NCI-H2081 treated with DMSO at 0.1 percent for 48 hours (cell line): ENCODE data around the gene EVC.

ENCODE experiments used
- DNase-seq: peaks from one replicate; lab custom pipeline; 2025; lab: John Stamatoyannopoulos, UW

EVC gene

DNA sequence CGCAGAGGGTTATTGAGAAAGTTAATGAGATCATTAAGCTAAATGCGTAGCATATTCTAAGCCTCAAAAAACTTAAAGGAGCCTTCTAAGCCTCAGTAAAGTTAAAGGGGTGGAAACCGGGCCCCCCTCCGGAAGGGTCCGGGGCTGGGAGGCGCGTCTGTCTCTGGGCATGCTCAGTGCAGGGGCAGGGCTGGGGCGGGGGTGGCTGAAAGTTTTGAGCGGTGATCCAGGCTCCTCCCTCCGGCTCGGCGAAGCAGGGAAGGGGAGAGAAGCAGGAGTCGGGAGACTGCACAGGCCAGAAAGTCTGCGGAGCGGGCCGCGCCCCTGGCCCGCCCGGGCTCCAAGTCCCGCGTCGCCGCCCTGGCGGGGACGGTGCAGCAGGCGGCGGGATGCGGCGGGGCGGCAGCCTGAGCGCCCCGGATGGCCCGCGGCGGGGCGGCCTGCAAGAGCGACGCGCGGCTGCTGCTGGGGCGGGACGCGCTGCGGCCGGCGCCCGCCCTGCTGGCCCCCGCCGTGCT lies at the start of gene EVC:
TSS of gene EVC (plus strand) at position 241 of the 518 bp plus-strand sequence. CDS start at position 421, 180 bp downstream.
- DNase-seq = no peak

DNA sequence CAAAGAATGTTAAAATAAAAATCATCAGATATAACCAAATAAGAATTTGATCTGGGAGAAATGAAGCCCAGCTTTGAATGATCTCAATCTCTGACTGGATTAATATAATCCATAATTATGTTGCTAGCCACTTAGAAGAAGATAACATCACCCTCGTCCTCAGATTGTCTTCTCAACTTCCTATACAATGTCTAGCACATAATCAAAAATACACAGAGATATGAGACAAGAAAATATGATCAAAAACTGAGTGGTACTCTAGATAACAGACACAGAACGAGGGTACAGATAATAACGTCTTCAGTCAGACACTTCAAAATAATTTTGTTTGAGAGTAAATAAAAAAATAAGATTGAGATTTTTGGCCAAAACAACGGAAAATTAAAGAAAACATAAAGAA lies 49.8 kb upstream of the EVC start:
- DNase-seq = no peak

DNA sequence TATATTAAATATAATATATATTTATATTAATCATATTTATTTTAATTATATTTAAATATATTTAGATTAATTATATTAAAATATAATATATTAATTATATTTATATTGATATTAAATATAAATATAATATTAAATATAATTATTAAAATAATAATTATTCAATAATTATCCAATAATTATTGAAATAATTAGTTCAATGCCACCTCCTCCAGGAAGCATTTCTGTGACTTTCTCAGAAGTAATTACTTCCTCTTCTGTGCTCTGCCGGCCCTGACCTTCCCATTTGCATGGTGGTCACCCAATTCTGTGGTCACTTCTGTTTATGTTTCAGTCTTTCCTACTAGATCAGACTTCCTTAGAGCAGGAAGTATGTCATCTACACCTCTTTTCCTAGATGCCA lies 48.4 kb upstream of the EVC start:
- DNase-seq = no peak

DNA sequence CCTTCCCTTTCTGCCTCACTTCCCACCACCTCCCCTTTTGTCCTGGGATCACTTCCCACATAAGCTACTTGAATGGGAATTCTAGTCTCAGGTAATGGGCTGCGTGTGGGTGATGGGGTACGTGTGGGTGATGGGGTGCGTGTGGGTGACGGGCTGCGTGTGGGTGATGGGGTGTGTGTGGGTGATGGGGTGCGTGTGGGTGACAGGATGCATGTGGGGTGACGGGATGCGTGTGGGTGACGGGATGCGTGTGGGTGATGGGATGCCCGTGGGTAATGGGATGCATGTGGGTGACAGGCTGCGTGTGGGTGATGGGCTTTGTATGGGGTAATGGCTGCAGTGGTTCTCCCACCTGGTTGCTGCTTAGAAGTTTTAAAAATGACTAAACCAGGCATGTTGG lies 46.2 kb upstream of the EVC start:
- DNase-seq = no peak

DNA sequence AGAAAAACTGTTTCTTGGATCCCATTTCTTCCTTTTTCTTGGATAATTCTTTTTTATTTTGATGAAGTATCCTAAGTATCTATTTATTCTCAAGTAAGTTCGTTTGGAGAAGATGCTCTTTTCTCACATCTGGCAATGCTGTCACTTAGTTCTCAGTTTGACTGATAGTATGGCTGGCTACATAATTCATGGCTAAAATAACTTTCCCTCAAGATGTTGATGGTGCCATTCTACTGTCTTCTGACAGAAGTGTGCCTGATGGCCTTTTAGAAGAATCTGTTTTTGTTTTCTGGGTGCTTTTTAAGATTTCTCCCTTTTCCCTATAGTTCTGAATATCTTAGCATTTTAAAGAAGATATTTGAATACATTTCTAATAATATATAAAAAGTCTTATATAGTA lies 44.3 kb upstream of the EVC start:
- no peak for DNase-seq

DNA sequence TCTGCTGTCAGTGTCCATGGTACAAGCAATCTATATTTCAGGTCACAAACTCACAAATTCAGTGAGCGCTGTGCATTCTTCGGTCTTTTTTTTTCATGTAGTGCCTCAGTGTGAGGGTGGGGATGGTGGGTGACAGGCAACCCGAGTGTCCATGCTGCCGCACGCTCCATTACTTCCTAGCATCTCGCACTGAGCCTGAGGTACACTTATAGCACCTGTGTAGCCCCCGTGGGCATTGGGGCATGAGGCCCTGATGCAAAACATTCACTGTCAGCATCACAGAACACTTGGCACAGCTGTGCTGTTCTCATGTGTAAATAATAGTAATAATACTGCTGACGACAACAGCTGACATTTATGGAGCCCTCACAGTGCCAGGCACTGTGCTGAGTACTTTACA lies 34.2 kb upstream of the EVC start:
- DNase-seq = no peak

DNA sequence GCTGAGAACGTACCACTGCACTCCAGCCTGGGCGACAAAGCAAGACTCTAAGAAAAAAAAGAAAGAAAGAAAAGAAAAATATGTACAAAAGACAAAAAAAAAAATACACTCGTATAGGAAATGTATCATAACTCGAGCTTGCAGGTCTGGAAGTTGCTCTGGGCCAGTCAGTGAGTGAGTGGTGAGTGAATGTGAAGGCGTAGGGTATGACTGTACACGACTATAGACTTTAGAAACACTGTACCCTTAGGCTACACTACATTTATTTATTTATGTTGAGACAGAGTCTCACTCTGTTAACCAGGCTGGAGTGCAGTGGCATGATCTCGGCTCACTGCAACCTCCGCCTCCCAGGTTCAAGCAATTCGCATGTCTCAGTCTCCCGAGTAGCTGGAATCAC lies 32.0 kb upstream of the EVC start:
- DNase-seq = no peak

DNA sequence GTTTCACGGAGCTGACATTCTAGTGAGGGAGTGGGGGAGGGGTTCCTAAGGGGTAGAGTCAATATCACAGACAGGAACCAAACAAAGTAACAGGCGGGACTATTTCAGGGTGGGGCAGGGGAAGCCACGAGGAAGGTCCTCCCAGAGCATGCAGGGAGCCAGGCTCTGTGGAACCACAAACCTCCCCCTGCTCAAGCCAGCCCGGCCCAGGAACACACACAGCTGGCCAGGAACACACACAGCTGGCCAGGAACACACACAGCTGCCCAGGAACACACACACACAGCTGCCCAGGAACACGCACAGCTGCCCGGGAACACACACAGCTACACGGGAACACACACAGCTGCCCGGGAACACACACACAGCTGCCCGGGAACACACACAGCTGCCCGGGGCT lies 27.4 kb upstream of the EVC start:
- DNase-seq = no peak

DNA sequence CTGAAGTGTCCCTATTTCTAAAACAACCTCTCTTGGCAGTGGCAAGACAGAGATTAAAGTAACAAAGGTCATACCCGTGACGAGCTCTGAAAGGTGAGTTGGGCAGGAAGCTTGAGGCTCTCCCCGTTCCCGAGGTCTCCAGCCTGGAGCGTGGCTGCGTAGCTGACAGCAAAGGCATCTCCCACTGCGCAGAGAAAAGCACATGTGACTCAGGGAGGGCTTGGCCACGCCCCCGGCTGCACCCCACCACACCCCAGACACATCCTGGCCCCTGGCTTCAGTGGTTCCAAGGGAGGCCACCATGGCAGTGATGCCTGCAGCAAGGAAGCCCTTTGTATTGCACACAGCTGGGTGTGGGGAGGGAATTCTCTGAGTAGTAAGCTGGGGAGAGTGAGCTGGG lies 25.7 kb upstream of the EVC start:
- no peak for DNase-seq

DNA sequence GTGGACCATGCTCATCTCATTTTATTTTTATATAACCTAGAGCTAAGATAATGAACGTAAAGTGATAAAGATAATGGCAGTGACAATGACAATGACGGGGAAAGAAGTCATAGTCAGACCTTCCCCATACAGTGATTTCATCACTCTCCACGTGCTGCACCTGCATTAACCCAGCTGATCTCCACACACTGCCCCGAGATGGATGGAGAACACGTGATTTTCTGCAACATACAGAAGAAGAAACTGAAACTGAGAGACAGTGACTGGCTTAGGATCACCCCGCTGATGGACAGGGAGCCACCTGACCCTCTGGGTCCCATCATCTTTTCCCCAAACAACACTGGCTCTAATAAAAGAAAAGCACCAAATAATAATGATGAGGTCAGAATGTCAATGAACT lies 24.7 kb upstream of the EVC start:
- DNase-seq = no peak

DNA sequence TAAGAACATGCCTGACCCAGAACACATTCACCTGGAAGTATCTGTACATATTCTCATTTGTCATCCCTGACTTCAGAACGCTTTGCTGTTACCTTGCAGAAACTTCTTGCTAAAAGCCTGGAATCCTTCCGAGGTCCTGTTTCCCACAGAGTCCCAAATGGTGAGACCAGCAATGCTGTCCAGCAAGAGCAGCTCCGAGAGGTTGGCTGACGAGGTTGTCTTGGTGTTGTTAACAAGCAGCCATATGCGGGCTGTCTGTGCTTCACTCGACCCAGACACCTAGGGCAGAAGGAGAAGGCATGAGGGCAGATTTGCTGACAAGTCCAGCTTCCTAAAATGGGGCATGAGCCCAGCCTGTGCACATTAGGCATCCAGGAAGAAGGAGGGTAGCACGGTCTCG lies 21.9 kb upstream of the EVC start:
- no peak for DNase-seq

DNA sequence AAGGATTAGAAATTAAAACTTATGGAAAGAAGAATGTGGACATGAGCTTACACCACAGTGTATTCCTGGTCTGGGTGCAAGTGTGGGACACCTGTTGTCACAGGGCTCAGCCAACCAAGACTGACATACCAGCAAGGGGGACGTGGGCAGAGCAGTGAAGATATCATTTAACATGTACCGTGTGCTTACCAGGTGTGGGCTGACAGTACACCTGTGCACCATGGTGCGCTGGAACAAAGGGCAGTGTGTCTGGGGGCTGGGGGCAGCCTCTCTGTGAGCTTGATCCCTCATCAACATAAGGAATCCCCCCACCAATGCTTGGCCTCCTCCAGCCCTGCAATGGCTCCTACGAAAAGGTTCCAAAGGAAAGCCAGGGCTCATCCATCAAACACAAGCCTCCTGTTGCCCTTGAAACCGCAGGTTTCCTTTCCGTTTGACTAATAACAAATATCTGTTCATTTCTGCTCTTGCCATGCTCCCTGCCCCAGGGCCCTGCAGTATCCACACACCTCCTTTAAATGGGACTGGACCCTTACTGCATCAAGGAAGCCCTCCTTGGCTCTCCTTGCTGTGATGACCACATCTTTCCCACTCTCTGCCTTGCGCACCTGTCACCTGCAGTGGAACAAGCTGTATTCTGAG lies 19.4 kb upstream of the EVC start:
- DNase-seq = no peak

DNA sequence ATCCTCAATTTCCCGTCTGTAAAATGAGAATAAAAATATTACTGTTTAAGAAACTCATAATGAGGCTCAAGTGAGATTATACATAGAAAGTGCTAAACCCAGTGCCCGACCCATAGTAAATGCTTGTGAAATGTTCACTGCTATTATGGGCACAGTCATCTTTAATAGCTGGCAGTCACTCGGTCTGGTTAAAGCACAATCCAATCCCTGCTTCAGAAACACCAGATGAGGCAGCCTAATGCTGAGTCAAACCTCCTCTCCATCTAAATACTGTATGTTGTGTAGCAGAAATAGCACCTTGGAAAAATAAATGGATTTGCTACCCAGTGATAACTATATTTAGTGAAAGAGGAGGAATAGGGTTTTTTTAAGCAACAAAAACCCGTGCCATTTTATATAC lies 17.1 kb upstream of the EVC start:
- DNase-seq = no peak

DNA sequence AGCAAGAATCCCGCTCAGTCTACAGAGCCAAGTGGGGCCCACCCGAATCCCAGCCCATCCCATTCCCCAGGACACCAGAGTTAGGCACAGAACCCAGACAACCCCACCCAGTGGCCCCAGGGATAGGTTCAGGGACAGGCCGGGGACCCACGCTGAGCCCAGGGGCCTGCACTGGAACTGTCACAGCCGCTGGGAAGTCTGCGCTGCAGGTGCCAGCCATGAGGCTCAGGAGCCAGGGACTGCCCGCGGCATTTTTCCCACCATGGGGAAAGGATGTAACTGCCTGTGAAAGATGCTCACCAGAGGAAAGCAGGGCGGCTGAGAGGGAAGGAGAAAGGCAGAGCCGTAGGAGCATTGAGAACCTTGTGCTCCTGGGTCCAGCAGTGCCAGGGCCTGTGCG lies 14.7 kb upstream of the EVC start:
- DNase-seq = no peak

DNA sequence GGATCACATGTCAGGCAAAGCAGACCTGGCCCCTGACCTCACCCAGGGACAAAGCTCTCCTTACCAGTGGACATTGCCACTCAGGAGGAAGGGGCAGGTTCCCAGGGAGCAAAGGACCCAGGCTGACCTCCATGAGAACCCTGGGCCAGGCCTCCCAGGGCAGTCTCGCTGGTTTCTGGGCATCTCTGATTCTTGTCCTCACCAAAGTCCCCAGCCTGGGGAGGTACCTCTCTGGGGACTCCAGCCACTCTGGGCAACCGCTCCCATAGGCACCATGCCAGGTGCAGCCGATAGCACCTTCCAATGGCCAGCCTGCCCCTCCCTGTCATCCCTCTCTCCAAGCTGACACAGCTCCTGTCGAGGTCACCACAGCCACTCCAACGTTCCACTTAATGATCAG lies 10.5 kb upstream of the EVC start:
- DNase-seq = no peak

DNA sequence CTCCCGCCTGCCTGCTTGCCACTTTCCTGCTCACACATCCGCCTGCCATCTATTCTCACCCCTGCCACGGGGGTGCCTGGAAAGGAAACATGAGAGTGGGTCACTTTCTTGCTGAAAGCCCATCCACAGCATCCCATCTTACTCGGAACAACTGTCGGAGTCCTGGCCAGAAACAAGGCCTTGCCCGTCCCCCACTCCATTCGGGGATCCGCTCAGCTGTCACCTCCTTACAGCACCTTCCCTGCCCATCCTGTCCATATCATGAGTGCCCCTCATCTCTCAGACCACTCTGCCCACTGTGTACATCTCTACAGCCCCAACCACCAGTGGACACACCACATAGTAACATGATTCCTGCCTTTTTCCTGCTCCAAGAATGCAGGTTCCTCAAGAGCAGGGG lies 9.0 kb upstream of the EVC start:
- no peak for DNase-seq

DNA sequence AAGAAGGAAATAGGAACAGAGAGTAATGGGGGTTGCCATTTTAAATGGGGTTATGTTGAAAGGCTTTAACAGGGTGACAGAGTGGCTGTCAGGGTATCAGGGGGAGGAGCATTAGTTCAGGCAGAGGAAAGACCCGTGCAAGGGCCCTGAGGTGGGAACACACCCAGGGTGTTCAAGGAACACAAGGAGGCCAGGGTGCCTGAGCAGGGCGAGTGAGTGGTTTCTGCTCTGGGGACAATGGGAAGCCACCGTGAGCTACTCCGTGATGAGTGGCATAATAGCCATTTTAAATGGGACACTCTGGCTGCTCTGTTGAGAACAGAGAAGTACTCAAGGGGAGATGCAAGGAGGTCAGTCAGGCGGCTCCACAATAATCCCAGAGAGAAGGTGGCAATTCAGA lies 7.2 kb upstream of the EVC start:
- DNase-seq = no peak

DNA sequence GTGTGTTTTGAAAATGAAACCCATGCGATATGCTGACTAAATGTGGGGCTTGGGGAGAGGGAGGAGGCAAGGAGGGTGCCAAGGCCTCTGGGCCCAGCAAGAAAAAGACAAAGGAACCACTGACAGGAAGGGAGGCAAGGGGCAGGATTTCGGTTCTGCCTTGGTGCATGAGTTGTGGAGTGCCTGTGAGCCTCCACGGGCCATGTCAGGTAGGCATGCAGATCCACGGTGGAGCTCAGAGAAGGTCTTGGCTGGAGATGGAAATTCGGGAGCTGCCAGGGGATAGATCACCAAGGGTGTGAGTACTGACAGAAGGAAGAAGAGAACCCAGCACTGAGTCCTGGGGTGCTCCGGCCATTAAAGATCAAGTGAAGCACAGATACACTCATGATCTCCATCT lies 6.7 kb upstream of the EVC start:
- DNase-seq = no peak

DNA sequence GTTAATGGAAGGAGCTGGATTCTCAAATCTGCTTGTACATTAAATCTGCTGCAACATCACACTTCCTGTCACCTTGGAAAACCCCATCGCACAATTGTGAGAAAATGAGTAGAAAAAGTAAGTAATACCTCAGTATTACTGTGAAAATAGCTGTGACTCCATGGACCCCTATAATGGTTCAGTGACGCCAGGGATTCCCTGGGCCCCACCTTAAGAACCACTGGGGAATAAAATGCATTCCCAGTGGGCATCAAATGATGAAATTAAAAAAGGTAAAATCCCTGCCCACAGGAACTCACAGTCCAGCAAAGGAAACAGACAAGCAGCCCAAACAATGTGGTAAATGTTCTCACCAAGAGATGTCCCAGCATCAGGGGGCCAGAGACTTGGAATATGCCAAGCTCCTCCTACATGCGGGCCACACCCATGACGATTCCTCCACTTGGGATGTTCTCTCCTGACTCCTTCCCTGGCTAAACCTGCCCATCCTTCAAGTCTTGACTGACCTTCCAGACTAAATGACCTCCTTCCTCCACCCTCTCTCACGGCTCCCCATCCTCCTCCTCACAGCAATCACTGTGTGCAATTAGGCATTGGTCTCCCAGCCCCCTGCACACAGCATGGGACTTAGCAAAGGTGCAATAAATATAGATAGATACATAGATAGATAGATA lies 5.2 kb upstream of the EVC start:
- DNase-seq = no peak

DNA sequence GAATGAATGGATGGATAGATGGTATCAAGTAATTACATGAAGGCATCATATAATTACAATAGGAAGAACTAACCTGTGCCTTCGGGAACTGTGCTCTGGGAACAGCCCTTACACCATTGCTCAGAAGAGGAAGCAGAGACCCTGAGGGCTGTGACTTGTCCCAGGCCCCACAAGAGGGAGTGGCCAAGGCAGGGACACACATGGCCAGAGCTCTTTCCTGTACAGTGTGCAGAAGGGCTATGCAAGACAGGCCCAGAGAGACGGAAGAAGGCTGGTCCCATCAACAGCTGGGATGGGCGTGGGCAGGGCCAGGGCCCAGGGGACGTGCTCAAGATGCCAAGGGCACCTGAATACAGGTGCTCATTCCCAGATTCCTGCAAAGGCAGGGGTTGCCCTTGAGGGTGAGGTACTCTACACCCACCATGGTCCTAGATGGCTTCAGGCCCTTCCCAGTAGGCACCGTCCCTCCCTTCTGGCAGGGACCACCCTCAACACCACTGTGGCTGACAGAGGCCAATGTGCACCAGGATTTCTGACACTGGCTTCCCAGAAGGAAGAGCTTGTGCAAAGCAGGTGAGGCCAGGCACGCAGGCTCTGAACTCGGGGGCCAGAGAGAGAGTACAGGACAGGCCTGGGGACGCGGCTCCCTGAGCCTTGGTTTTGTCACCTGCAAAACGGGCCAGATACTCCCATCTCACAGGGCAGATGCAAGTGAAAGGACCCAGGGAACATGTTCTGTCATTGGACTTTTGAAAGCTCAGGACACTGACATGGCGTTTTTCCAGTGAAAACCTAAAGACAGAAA lies 4.3 kb upstream of the EVC start:
- no peak for DNase-seq

DNA sequence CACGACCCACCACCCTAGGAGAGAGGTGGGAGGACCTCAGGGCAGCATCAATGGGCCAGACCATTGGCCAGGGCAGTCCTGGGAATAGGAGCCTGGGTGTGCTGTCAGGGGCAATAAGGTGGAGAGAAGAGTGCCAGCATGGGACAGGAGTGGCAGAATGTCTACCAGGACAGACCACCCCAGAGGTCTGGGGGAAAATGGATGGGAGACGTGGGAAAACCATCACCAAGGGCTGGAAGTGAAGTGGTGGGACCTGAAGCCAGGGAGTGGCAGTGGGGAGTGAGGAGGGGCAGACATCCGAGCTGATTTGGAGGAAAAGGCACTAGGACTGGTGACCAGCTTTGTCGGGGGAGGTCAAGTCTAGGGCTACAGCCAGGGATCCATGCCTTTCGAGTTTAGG lies 3.6 kb upstream of the EVC start:
- DNase-seq = no peak

DNA sequence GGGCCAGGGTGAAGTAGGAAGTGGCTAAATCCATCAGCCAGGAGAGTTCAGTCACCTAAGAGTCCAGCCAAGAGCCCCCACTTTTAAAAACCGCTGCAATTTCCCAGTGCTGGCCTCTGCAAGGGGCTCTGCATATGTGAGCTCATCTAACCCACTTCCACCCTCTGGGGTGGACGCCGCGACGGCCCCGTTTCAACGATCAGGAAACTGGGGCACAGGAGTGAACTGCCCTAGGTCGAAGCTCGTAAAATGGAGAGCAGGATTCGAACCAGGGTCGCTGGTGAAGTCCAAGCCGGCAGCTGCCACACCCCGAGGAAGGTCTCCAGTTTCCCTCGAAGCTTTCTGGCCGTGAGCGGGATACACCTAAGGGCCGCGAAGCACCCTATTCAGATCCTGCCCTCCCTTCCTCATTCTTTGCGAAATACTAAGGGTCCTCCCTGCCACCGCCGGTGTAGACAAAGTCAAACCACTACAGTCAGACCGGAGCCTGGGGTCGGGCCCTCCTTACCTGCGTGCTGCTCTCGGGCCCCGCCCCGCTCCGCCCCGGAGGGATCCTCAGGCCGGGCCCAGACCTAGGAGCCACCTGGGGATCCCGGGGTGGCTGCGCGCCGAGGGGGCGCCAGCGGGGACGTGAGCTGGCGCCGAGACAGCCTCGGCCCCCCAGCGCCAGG lies 3.1 kb upstream of the EVC start:
- no peak for DNase-seq
